ENCODE results near the gene LIPF.
"Not testable (repeated sequence)": the region's sequence is repeated elsewhere in the genome, so short reads cannot be mapped to it uniquely, and the experiment has no call there.

The LIPF gene

GRCh38 chr10:88664142-88664541, at the start of gene LIPF:
TSS of gene LIPF (plus strand) at chr10:88664442. CDS start at chr10:88667298, 2,856 bp downstream.
- DNase-seq, result no peak

DNA sequence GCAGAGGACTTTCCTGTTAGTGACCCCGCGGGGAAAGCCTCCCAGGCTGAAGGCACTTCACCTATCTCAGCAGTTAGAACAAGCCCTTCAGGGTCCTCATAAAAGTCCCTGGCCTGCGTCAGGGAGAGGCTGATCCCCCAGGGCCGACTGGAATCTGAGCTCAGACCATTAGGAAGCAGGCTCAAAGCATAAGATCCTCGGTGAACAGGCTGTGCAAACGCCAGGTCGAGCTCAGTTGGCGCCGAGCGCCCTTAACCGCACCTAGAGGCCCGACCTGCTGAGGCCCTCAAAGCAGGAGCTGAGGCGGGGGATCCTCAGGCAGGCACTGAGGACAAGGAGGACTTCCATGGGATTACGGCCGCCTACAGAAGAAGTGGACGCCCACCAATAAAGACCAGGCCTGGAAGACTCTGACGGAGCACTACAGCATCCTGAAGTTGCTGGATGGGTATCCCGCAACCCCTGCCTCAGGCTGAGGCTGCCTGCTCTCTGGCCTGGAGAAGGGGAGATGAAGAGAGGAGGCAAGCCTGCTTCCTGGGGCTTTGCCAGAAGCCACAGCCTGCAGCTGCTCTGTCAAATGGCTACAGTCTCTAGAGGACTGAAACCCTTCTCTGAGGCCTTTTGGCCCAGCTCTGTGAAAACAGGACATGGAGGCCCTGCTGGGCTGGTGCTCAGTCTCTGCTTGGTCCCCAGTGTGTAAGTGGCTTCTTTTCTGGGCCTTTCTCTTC, 47.8 kb upstream of the LIPF start:
- peak; percentile 2 for DNase-seq

DNA sequence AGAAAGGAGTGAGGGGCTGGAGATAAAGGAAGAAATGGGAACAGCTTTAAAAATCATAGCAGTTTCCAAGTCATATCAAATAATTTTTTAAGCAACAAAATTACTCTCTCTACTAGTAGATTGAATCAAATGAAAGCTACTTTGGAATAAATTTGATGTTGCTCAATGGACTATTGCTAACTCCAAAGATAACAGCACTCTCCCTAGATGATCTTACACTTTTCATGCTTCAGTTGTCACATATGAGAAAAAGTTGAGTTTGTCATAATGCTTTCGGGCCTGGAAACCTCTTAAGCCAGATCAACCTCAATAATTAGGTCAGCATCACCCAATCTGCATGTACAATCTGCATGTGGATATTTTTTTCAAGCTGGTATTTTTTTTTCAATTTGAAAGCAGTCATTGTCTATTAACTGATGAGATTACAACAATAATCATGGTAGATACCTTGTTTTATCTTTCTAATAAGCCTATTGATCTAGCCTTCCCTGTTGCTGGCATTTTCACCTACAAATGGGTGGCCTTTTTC, 46.4 kb upstream of the LIPF start:
- no peak for DNase-seq

DNA sequence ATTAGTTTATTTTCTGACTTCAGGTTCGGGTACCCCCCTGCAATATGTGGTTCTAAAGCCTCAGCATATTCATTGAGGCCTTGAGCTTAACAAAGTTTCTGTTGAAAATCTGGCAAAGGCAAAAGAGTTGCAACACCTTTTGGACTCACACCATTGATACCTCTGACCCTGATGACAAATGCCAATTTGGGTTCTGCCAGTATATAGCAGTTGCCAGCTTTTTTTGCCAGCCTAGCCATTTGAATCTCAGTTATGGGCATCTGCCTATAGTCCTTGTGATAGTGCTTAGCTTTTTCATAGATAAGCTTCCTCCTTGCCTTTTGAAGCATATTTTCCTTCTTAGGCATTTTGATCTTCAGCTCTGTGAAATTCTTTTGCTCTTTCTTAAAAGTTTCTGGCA, 45.7 kb upstream of the LIPF start:
- DNase-seq, result no peak

DNA sequence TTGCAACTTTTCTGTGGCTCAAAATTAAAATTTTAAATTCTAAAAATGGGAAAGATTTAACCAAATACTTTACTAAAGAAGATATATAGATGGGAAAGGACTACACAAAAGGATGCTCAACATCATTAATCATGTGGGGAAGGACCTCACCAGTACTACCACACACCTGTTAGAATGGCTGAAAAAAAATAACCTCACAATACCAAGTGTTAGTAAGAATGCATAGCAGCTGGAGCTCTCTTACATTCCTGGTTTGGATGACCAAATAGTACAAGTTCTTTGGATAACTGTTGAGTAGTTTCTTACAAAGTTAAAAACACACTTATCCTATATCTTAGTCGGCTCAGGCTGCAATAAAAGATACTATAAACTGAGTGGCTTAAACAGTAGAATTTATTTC, 43.8 kb upstream of the LIPF start:
- no peak for DNase-seq

- DNase-seq, result no peak
Measured at GRCh38 chr10:88623835-88624234, 40.4 kb upstream of the LIPF start.

- DNase-seq, result no peak
Measured at GRCh38 chr10:88624840-88625239, 39.4 kb upstream of the LIPF start.

DNA sequence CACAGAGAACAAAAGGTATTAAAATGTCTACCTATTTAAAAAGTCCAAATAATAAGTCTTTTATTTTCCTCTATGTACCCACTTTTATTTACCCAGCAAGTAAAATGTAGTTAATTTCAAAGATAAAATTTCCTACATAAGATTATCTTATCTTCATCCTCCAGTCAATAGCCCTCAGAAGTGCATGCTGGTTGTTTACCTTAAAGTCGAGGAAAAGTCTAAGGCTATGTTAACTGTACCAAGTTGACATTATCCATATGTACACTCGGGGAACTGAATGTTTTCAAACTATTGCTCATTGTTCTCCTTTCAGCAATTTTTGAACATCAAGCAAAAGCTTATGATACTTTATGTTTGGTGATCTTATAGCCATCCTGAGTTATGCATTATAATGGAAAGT, 24.1 kb upstream of the LIPF start:
- DNase-seq, result no peak

DNA sequence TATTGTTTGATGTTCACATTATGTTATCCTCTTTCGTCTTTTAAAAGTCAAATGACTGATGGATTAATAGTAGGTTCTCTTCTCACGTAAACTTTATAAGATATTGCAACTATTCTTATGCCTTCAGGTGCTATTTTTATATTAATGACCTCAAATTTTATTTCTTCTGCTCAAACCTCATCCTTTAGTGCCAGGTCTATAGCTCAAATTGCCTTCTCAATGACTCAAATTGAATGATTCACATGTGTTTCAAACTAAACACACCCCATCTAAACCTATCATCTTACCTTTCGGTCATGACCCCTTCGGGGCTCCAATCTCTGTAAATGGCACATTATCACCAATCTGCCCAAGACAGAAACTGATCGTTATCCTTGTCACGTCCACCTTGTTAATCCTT, 22.0 kb upstream of the LIPF start:
- no peak for DNase-seq

- peak; percentile 64 for DNase-seq
Measured at GRCh38 chr10:88642963-88643362, 21.3 kb upstream of the LIPF start.

GRCh38 chr10:88647061-88647615, 17.1 kb upstream of the LIPF start:
- DNase-seq, result no peak

- DNase-seq, result peak; percentile 96
Measured at GRCh38 chr10:88651101-88651551, 13.1 kb upstream of the LIPF start.

DNA sequence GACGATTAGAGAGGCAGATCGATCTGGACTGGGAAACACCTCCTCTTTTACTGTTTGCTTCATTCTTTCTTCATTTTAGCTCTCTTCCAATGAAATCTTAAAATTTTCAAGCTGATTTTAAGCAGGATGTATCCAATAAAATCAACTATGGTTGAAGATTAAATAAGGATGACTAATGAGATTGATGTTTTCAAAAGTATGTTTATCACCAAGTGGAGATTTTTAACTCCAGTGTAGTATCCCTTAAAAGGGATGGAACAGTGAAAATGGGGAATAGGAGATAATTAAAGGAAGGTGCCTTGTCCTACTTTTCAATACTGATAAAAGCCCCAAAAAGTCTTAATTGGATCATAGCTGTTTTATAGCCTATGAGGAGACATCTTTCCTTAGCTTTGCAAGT, 11.6 kb upstream of the LIPF start:
- peak; percentile 63 for DNase-seq

- DNase-seq, result peak; percentile 72
Measured at GRCh38 chr10:88657901-88658300, 6.3 kb upstream of the LIPF start.

DNA sequence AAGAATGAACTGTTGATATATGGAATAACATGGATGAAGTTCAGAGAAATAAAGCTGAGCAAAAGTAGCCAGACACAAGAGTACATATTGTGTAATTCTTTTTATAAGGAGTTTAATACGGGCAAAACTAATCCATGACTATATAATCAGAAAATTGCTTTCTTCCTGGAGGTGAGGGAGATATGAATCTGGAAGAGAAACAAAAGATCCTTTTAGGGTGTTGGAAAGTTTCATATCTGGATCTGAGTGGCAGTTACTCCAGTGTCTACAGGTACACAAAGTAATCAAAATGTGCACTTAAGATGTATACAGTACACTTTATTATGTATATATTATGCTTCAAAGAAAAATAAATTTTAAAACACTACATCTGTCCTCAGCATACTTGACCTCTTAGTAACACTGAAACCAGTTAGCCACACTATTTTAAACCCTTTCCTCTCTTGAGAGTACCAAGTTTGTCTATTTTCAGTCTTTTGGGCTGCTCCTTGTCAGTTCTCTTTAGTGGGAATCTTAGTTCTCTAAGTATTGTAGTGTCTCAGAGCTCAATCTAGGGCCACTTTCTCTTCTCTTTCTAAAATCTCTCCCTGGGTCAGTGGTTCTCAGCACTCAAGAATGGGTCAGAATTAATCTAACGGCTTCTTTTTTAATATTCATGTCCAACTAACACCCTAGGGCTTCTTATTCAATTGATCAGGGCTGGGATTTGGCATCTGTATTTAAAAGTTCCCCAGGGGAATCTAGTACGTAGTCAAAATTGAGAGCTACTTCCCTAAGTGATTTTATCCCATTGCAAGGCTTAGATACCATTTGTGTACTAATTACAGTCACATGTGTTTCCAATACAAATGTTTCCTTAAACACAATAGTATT, 4.3 kb upstream of the LIPF start:
- DNase-seq, result peak; percentile 22

DNA sequence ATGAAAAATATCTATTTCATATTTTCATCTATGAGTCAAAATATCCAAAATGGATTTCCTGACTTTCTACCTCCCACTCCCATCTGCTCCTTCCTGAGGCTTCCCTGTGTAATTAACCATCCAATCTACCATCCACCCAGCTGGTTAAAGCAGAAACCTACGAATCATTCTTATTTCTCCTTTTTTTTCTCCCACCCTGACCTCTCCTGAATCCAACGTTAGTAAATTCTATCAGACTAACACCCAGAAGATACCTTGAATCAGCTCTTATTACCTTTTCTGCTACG, 3.7 kb upstream of the LIPF start:
- peak; percentile 36 for DNase-seq

DNA sequence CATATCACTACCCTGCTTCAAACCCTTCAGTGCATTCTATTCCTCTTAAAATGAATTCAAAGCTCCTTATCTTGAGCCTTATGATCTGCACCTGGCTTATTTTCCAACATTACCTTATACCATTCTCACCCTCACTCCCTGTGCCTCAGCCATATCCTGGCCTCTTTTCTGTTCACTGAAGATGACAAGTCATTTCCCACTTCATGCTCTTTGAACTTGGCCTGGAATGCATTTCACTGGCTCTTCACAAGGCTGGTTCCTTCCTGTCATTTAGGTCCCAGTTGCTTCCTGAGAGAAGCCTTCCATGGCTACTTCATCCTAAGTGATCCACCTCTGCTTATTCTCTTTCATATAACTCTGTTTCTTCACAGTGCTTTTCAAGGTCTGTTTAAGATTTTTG, 3.2 kb upstream of the LIPF start:
- DNase-seq, result peak; percentile 30

DNA sequence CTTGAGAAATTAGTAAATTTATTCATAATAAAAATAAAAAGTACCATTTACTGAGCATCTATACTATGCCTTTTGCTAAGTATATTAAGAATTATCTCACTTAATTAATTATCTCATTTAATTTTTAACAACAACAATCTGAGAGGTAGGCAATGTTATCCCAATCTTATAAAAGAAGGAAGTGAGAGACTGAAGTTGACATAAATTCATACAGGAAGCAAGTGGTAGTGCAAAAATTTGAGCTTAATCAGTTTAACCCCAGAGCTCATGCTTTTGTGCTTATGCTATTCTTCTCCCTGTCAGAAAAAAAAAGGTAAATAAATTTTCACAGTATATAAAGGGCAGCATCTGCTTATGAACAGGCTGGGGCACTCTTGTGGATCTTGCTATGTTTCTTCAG, 2.7 kb upstream of the LIPF start:
- DNase-seq, result no peak

- not testable (repeated sequence) for DNase-seq
Measured at GRCh38 chr10:88663153-88663552, 1.1 kb upstream of the LIPF start.

GRCh38 chr10:88668465-88668864, 4.2 kb downstream of the LIPF start:
- DNase-seq, result no peak

GRCh38 chr10:88670497-88670896, 6.3 kb downstream of the LIPF start:
- no peak for DNase-seq

DNA sequence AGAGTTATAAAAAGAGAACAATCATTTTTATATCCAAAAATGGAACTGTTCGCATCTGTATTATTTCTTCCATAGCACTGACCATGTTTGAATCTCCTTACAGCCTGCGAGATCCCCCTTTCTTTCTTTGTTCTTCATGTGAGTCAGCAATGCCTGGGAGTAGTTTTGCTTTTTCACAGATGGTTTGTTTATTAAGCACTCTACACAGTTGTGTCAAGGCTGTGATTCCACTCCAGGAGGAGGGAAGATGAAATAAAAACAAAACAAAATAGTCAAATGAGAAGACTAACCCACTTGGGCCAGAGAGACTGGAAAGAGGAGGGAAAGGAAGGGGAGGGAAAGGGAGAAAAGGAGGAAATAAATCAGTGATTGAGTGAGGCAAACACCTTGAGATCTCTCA, 7.8 kb downstream of the LIPF start:
- no peak for DNase-seq

DNA sequence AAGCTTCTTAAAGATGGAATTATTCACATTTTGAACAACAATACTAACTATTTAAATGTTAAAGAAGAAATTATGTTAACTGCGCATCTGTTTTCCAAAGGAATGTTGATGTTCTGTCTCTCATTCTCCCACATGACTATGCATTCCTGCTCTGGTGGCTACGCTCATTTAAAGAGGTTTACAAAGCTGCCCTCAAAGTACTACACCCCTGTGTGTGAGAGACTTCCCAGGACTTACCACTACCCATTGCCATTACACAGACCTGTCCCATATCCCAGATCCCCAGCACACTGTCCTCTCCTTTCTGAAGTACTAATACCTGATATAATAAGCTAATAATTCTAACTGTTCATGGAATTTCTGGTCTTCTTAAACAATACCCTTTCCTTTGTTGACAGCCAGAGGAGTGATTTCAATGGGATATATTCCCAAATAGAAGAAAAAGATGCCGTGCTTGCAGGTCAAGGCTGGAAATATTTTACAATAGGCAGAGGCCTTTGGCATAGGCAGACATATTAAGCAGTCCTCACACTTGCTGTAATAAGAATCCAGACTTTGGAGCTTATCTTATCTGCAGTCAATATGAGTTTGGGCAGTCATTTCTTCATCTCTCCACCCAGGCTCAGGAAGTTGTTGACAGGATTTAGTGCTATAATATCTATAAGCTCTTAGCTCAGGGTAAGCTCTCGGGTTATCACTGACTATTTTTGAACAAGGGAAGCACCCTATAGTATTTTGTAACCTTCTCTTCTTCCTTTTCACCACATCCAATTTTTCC, 12.2 kb downstream of the LIPF start:
- DNase-seq, result no peak
